ENCODE measurements around the gene CEP152.

Gene CEP152

DNA sequence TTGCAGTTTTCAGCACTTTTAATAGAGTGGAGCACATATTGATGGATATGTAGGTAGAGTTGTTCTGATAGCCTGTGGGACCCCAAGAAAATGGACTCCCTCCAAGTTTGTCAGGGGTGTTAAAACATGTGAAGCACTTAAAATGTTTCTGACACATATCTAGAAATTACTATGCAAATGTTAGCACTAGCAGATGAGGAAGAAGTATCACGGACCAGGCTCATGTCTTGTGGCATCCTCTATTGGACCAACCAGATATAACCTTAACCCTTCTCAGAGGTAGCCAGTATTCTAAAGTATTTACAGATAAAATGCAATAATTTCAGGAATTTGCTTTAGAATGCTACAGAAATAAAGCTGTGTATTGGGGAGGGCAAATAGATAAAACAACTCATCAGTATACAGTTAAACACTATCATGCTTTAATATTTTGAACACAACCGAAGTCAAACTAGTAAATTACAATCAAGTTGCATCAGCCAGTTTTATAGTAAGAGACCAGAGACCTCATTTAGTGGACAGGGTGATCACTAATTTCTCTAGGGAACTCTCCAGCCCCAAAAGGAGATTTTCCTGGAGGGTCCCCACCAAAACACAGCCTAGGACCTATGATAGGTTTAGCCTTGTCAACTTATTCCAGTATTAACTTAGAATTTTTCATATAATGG, 108.2 kb downstream of the CEP152 start:
- Histone ChIP-seq H3K9me3 (ENCODE audit: control insufficient read depth in 1 of 2, low read length in 2 of 2) (peaks cover 5 to 7% of the 10 kb centered on the region in 2 donors), H3K27me3 (ENCODE audit: low read depth, low read length) (no peaks in the 10 kb centered on the region), H3K27ac (ENCODE audit: low read length) (no peak overlapping the region), H3K4me3 (ENCODE audit: low read depth in 1 of 2, low read length in 2 of 2) (no peak overlapping the region), H3K36me3 (ENCODE audit: control insufficient read depth in 1 of 2, insufficient read depth in 2 of 2, low read length in 2 of 2) (no peaks in the 10 kb centered on the region), H3K4me1 (ENCODE audit: control insufficient read depth in 1 of 2, insufficient read depth in 2 of 2, low read length in 2 of 2) (no peaks in the 10 kb centered on the region)

DNA sequence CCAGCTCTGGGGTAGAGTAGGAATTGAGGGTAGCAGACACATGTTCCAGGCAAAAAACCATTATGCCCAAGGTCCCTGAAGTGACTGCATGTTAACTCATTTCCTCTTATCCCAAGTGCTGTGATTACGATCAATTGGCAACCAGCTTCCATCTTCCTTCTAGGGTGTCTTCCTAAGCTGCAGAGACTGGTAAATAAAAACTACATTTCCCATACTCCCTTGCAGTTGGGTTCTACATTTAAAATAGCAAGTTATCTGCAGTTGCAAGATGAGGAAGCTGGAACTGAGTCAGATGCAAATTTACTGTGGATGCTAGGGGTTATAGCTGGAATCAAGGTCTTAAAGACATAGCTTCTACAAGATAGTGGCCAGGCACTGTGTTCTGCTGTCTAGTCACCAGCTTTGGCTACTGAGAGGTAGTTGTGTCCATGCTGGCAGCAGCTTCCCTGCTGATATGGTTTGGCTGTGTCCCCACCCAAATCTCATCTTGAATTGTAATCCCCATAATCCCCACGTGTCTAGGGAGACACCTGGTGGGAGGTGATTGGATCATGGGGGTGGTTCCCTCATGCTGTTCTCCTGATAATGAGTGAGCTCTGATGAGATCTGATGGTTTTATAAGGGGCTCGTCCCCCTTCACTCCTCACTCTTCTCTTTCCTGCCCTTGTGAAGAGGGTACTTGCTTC, 114.1 kb downstream of the CEP152 start:
- Histone ChIP-seq H3K4me1 (ENCODE audit: control insufficient read depth in 1 of 2, insufficient read depth in 2 of 2, low read length in 2 of 2) (no peaks in the 10 kb centered on the region), H3K27me3 (ENCODE audit: low read depth, low read length) (no peaks in the 10 kb centered on the region), H3K36me3 (ENCODE audit: control insufficient read depth in 1 of 2, insufficient read depth in 2 of 2, low read length in 2 of 2) (no peaks in the 10 kb centered on the region), H3K27ac (ENCODE audit: low read length) (no peak overlapping the region), H3K4me3 (ENCODE audit: low read depth in 1 of 2, low read length in 2 of 2) (no peak overlapping the region), H3K9me3 (ENCODE audit: control insufficient read depth in 1 of 2, low read length in 2 of 2) (no peaks in the 10 kb centered on the region)

DNA sequence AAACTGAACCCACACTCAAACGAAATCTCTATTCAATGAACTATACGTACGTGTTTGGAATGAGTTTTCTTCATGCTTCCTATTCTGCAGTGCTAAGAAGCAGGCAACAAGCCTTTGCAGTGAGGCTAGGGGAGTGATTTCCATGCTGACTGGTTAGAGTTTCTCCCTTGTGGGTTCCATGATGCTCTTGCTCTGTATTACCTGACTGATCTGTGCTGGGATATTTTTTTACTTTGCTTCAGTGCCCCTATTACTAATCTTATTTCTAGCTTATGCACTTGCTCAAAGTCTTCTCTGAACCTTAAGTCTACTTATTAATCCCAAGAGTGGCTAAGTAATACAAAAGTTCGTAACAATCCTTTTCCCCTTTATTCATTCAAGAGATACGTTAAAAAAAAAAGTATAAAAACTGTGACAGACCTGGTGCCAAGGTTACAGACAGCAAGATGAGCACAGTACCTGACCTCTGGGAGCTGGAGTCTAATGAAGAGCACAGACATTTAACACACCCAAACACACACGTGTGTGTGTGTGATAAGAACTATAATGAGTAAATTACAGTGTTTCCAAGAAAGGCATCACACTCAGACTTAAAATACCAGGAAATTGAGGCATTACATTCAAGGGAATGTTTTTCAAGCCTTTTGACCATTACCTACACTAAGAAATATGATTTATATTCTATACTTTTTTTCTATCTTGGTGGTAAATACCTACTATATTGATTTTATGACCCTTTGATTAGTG, 114.9 kb downstream of the CEP152 start:
- no peaks in the 10 kb centered on the region for H3K27me3 ChIP-seq (ENCODE audit: low read depth, low read length)
- H3K36me3 ChIP-seq (ENCODE audit: control insufficient read depth in 1 of 2, insufficient read depth in 2 of 2, low read length in 2 of 2): no peaks in the 10 kb centered on the region
- H3K4me3 ChIP-seq (ENCODE audit: low read depth in 1 of 2, low read length in 2 of 2): no peak overlapping the region
- no peaks in the 10 kb centered on the region for H3K4me1 ChIP-seq (ENCODE audit: control insufficient read depth in 1 of 2, insufficient read depth in 2 of 2, low read length in 2 of 2)
- no peaks in the 10 kb centered on the region for H3K9me3 ChIP-seq (ENCODE audit: control insufficient read depth in 1 of 2, low read length in 2 of 2)
- no peak overlapping the region for H3K27ac ChIP-seq (ENCODE audit: low read length)

DNA sequence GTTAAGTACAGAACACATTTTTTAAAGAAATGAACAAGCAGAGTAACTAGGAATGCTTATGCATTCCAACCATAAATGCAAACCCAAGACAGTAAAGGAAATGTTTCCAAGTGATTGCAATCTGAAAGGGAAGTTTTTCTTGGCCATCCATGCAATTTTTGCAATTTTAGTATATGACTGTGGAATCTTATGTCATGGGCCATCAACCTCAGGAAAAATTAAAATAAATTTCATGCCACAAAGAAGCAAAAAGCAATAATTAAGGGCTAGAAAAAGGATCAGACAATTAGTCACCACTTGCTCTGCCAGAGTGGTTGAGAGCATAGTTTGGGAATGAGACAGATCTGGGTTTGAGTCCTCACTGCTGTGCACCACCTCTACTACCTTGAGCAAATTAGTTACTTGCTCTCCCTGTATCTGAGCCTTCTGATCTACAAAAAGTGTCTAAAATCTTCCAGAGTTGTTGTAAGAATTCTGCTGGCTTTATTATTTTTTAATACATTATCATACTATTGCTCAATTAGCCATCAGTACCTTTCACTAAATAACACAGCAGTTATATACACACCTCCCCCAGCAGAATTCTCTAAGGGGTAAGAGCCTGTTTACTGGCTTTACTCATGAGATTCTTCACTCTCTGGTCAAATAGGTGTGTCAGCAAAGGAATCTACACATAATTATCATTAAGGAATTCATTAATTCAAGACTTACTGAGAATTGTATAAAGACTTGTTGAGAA, 115.6 kb downstream of the CEP152 start:
- Histone ChIP-seq H3K4me3 (ENCODE audit: low read depth in 1 of 2, low read length in 2 of 2) (no peak overlapping the region), H3K36me3 (ENCODE audit: control insufficient read depth in 1 of 2, insufficient read depth in 2 of 2, low read length in 2 of 2) (no peaks in the 10 kb centered on the region), H3K27ac (ENCODE audit: low read length) (no peak overlapping the region), H3K9me3 (ENCODE audit: control insufficient read depth in 1 of 2, low read length in 2 of 2) (no peaks in the 10 kb centered on the region), H3K4me1 (ENCODE audit: control insufficient read depth in 1 of 2, insufficient read depth in 2 of 2, low read length in 2 of 2) (no peaks in the 10 kb centered on the region), H3K27me3 (ENCODE audit: low read depth, low read length) (no peaks in the 10 kb centered on the region)

DNA sequence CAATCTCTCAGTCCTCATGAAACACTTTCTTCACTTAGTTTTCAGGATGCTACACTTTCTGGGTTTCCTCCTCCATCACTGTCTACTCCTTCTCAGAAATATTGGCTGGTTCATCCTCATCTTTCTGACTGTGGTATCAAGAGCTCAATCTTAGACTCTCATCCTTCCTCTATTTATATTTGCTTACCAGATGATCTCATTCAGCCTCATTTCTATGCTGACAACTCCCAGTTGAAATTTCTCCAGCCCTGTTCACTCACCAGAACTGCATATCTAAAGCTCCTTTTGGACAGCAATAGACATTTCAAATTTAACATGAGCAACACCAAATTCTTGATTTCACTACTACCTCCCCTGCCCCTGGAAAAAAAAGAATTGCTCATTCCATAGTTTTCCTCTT, 117.4 kb downstream of the CEP152 start:
- Histone ChIP-seq H3K4me1 (ENCODE audit: control insufficient read depth in 1 of 2, insufficient read depth in 2 of 2, low read length in 2 of 2) (no peaks in the 10 kb centered on the region), H3K9me3 (ENCODE audit: control insufficient read depth in 1 of 2, low read length in 2 of 2) (peaks cover 0 to under 1% of the 10 kb centered on the region in 2 donors), H3K27me3 (ENCODE audit: low read depth, low read length) (no peaks in the 10 kb centered on the region), H3K36me3 (ENCODE audit: control insufficient read depth in 1 of 2, insufficient read depth in 2 of 2, low read length in 2 of 2) (no peaks in the 10 kb centered on the region), H3K4me3 (ENCODE audit: low read depth in 1 of 2, low read length in 2 of 2) (no peak overlapping the region), H3K27ac (ENCODE audit: low read length) (no peak overlapping the region)

DNA sequence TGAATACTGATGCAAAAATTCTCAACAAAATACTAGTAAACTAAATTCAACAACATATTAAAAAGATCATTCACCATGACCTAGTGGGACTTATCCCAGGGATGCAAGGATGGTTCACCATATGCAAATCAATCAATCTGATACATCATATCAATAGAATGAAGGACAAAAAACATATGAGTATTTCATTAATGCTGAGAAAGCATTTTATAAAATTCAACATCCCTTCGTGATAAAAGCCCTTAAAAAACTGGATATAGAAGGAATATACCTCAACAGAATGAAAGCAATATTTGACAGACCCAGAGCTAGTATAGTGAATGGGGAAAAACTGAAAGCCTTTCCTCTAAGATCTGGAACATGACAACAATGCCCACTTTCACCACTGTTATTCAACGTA, 122.4 kb downstream of the CEP152 start:
- no peaks in the 10 kb centered on the region for H3K36me3 ChIP-seq (ENCODE audit: control insufficient read depth in 1 of 2, insufficient read depth in 2 of 2, low read length in 2 of 2)
- no peaks in the 10 kb centered on the region for H3K4me1 ChIP-seq (ENCODE audit: control insufficient read depth in 1 of 2, insufficient read depth in 2 of 2, low read length in 2 of 2)
- no peak overlapping the region for H3K4me3 ChIP-seq (ENCODE audit: low read depth in 1 of 2, low read length in 2 of 2)
- H3K27me3 ChIP-seq (ENCODE audit: low read depth, low read length): no peaks in the 10 kb centered on the region
- H3K9me3 ChIP-seq (ENCODE audit: control insufficient read depth in 1 of 2, low read length in 2 of 2): peaks cover 0 to 4% of the 10 kb centered on the region in 2 donors
- H3K27ac ChIP-seq (ENCODE audit: low read length): no peak overlapping the region

Measured in muscle layer of duodenum (tissue), 2 donors.